Upper lobe of left lung (tissue), 6 donors: ENCODE results near the gene FOLR1. TPM values are rescaled to one million over a fixed set of nuclear protein-coding genes. Genes with fewer than 3 reads are reported as not detected.
A peak's percentile ranks its signal among the peaks of the same experiment; 100 is the strongest.

Experiments used
- ATAC-seq, 2 donors: fragments of 200-7000 bp; cut with Tn5 transposase; one replicate each; pipeline ENCODE4 v1.9.1; 2022; ENCODE audit warnings: mild to moderate bottlenecking in 2 of 2, moderate library complexity in 2 of 2; ENCODE audit not compliant: low FRiP score in 2 of 2
- DNase-seq, 2 donors: peaks; one replicate each; pipeline ENCODE4 v3.0.0-alpha.2; 2019 to 2020
- H3K27ac ChIP-seq, 4 donors: fragments of 200-600 bp; sonication (generic); one replicate each; pipeline ENCODE4 v1.5.1; 2016 to 2019
- H3K27me3 ChIP-seq, 4 donors: fragments of 200-600 bp; sonication (generic); one replicate each; pipeline ENCODE4 v1.5.1; 2017 to 2019
- H3K36me3 ChIP-seq, 4 donors: fragments of 200-600 bp; sonication (generic); one replicate each; pipeline ENCODE4 v1.5.1; 2016 to 2019
- H3K4me1 ChIP-seq, 4 donors: fragments of 200-600 bp; sonication (generic); one replicate each; pipeline ENCODE4 v1.5.1; 2018 to 2019
- H3K4me3 ChIP-seq, 4 donors: fragments of 200-600 bp; sonication (generic); one replicate each; pipeline ENCODE4 v1.5.1; 2017 to 2019; ENCODE audit warnings: mild to moderate bottlenecking in 2 of 4, moderate library complexity in 1 of 4
- H3K9me3 ChIP-seq, 4 donors: fragments of 200-600 bp; sonication (generic); one replicate each; pipeline ENCODE4 v1.5.1; 2018 to 2019
- EP300 ChIP-seq, 4 donors: sonication (generic); formaldehyde crosslinking; IDR thresholded peaks; one replicate each; pipeline ENCODE4 v1.5.1; 2017; ENCODE audit warnings: antibody characterized with exemption in 4 of 4, control low read depth in 2 of 4
- POLR2A ChIP-seq, 4 donors: fragments of 450-650 bp; IDR thresholded peaks; one replicate each; pipeline ENCODE4 v1.5.1; 2016 to 2017; ENCODE audit warnings: antibody characterized with exemption in 4 of 4, mild to moderate bottlenecking in 2 of 4
- POLR2AphosphoS5 ChIP-seq, 2 donors: sonication (generic); formaldehyde crosslinking; IDR thresholded peaks; one replicate each; pipeline ENCODE4 v1.5.1; 2017; ENCODE audit warnings: antibody characterized with exemption in 2 of 2
- WGBS, 2 donors: methylation state at CpG; one replicate each; pipeline ENCODE4 v1.1.5; 2017 to 2018; 5-methylcytosine and 5-hydroxymethylcytosine counted together
- total RNA-seq, 6 donors: library from RNA; depleted of rRNA in 4 of 6; stranded (reverse); fragments of >200 nt in 4 of 6; gene quantifications; one replicate each; pipeline versions ENCODE4 v1.1.0 to v1.2.1, GENCODE V29; 2016 to 2021
- TF ChIP-seq, protein P1 (sequence below), 6 experiments: fragments of 450-650 bp in 4 of 6; fragments of 200-600 bp in 2 of 6; sonication (generic) in 2 of 6; IDR thresholded peaks; one replicate each; pipeline ENCODE4 v1.5.1; 2016 to 2019; ENCODE audit warnings: antibody characterized with exemption in 6 of 6
- donor health status: DM: no; HTN: no; CAD: no; lungs with moderate emphysema.
- donor health status: DM: no; HTN: yes; CAD: no; lungs with severe emphysema.

The FOLR1 gene
- total RNA-seq, 6 donors from 2014 or later: 132 to 523 (median 171) TPM

DNA sequence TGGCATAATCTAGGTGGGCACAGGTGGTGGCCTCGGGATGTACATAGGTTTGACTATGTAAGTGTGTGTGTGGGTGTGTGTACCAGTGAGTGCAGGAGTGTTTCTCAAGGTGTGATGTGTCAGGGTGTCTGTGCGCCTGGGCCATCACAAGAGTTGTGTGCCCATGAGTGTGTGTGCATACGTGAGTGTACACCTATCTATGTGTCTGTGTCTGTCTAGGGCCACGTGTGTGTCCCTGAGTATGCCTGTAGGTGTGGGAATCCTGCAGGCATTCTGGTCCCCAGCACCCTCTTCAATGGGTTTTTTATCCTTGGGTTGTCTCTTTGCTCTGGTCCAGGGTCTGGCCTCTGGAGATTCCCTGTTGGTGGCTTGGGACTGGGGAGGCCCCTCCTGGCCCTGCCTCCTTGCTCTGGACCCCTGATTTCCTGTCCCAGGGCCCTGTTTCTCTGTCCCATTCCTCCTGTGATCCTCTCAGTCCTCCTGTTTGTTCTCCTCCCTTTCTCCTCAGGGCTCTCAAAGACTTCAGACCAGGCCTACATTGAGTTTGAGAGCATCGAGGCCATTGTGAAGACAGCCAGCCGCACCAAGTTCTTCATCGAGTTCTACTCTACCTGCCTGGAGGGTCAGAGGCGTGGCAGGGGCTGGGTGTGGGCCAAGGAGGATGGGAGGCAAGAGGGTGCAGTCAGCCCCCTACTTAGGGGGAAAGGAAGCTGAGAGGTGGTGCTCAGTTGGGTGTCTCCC is 42.0 kb downstream of the FOLR1 start:
- H3K9me3 ChIP-seq: no peaks in the 10 kb centered on the region
- no peak overlapping the region for H3K4me3 ChIP-seq
- DNase-seq (peak in 1 of 2 donors; percentile 12), ATAC-seq (no peak)
- no peaks in the 10 kb centered on the region for H3K27me3 ChIP-seq
- peaks cover 8 to 25% (median 13%) of the 10 kb centered on the region in 4 donors for H3K4me1 ChIP-seq
- H3K36me3 ChIP-seq: peaks cover 45 to 90% (median 88%) of the 10 kb centered on the region in 4 donors
- H3K27ac ChIP-seq: no peak overlapping the region
- 85 to 90% methylated on average over 7 to 8 of the region's 8 CpGs for WGBS, 2 donors
- TF ChIP-seq, protein P1, sequence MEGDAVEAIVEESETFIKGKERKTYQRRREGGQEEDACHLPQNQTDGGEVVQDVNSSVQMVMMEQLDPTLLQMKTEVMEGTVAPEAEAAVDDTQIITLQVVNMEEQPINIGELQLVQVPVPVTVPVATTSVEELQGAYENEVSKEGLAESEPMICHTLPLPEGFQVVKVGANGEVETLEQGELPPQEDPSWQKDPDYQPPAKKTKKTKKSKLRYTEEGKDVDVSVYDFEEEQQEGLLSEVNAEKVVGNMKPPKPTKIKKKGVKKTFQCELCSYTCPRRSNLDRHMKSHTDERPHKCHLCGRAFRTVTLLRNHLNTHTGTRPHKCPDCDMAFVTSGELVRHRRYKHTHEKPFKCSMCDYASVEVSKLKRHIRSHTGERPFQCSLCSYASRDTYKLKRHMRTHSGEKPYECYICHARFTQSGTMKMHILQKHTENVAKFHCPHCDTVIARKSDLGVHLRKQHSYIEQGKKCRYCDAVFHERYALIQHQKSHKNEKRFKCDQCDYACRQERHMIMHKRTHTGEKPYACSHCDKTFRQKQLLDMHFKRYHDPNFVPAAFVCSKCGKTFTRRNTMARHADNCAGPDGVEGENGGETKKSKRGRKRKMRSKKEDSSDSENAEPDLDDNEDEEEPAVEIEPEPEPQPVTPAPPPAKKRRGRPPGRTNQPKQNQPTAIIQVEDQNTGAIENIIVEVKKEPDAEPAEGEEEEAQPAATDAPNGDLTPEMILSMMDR (IDR thresholded peaks at IDR 0.05): no peak
- TF ChIP-seq EP300 (IDR thresholded peaks at IDR 0.05) (no peak), POLR2A (IDR thresholded peaks at IDR 0.05) (no peak), POLR2AphosphoS5 (IDR thresholded peaks at IDR 0.05) (no peak)

DNA sequence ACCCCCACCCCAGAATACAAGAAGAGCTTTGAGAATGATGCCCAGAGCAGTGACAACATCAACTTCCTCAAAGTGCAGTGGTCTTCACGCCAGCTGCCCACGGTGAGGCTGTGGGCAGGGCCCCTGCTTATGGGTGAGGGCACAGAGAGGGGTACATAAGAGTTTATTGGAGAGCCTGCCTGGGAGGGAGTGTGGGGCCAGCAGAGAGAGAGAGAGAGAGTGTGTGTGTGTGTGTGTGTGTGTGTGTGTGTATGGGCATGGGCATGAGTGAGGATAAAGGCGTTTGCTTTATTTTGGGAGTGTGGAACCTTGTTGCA is 42.5 kb downstream of the FOLR1 start:
- no peak overlapping the region for H3K27ac ChIP-seq
- no peak overlapping the region for H3K4me3 ChIP-seq
- DNase-seq (peak in 1 of 2 donors; percentile 6), ATAC-seq (no peak)
- H3K4me1 ChIP-seq: peaks cover 13 to 30% (median 18%) of the 10 kb centered on the region in 4 donors
- peaks cover 40 to 85% (median 82%) of the 10 kb centered on the region in 4 donors for H3K36me3 ChIP-seq
- TF ChIP-seq EP300 (IDR thresholded peaks at IDR 0.05) (no peak), POLR2AphosphoS5 (IDR thresholded peaks at IDR 0.05) (no peak), POLR2A (IDR thresholded peaks at IDR 0.05) (no peak)
- TF ChIP-seq, protein P1 (IDR thresholded peaks at IDR 0.05): no peak
- peaks cover 0 to 2% (median 0%) of the 10 kb centered on the region in 4 donors for H3K27me3 ChIP-seq
- no peaks in the 10 kb centered on the region for H3K9me3 ChIP-seq
- 78 to 86% methylated on average over 3 of the region's 3 CpGs for WGBS, 2 donors

DNA sequence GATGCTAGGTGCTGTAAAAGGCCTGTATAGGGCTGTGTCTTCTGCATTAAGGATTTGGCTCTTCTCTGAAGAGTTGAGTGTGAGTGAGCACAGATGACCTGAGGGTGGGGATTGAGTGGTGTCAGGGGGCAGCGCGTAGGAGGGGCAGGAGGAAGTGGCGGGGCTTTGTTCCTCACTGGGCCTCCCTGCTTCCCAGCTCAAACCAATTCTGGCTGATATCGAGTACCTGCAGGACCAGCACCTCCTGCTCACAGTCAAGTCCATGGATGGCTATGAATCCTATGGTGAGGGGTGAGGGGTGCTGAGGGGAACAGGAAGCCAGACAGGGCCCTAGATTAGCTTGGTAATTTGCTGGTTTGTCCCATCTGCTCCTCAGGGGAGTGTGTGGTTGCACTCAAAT is 43.0 kb downstream of the FOLR1 start:
- WGBS, 2 donors: 92 to 97% methylated on average over 4 of the region's 4 CpGs
- H3K4me1 ChIP-seq: peaks cover 18 to 35% (median 22%) of the 10 kb centered on the region in 4 donors
- no peak overlapping the region for H3K4me3 ChIP-seq
- H3K36me3 ChIP-seq: peaks cover 35 to 81% (median 78%) of the 10 kb centered on the region in 4 donors
- ATAC-seq: no peak
- TF ChIP-seq POLR2A (IDR thresholded peaks at IDR 0.05): no peak
- no peak for TF ChIP-seq POLR2AphosphoS5 (IDR thresholded peaks at IDR 0.05)
- TF ChIP-seq, protein P1 (IDR thresholded peaks at IDR 0.05): no peak
- TF ChIP-seq EP300 (IDR thresholded peaks at IDR 0.05): no peak
- peak in 1 of 2 donors; percentile 12 for DNase-seq
- no peaks in the 10 kb centered on the region for H3K9me3 ChIP-seq
- no peak overlapping the region for H3K27ac ChIP-seq
- H3K27me3 ChIP-seq: peaks cover 0 to 7% (median 0%) of the 10 kb centered on the region in 4 donors

DNA sequence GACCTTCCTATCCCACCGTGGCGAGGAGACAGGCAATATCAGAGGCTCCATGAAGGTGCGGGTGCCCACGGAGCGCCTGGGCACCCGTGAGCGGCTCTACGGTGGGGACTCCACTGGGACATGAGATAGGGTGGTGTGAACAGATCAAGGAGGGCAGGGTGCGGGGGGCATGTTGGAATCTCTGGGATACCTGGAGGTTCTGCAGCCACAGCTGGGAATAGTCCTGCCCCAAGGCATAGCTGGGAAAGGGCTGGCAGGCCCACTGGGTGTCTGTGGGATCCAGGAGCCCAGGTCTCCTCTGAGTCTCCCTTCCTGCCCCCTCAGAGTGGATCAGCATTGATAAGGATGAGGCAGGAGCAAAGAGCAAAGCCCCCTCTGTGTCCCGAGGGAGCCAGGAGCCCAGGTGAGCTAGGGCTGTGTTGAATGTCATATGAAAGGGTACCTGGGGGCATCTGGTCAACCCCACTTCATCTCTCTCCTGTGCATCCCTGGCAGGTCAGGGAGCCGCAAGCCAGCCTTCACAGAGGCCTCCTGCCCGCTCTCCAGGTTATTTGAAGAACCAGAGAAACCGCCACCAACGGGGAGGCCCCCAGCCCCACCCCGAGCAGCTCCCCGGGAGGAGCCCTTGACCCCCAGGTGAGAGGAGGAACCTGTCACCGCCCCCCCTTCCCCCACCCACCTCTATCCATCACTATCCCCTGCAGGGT is 43.6 kb downstream of the FOLR1 start:
- ATAC-seq: no peak
- peaks cover 0 to 11% (median 0%) of the 10 kb centered on the region in 4 donors for H3K27me3 ChIP-seq
- H3K27ac ChIP-seq: no peak overlapping the region
- H3K9me3 ChIP-seq: no peaks in the 10 kb centered on the region
- 91 to 98% methylated on average over 10 to 14 of the region's 17 CpGs for WGBS, 2 donors
- H3K36me3 ChIP-seq: peaks cover 31 to 75% (median 72%) of the 10 kb centered on the region in 4 donors
- no peak overlapping the region for H3K4me3 ChIP-seq
- peaks cover 24 to 41% (median 28%) of the 10 kb centered on the region in 4 donors for H3K4me1 ChIP-seq
- TF ChIP-seq POLR2AphosphoS5 (IDR thresholded peaks at IDR 0.05): no peak
- no peak for TF ChIP-seq EP300 (IDR thresholded peaks at IDR 0.05)
- no peak for TF ChIP-seq POLR2A (IDR thresholded peaks at IDR 0.05)
- TF ChIP-seq, protein P1 (IDR thresholded peaks at IDR 0.05): no peak
- peak; percentile 15 to 54 for DNase-seq
